ENCODE data around the gene MACROD1. TPM values are rescaled to one million over a fixed set of nuclear protein-coding genes. Genes with fewer than 3 reads are reported as not detected.

The MACROD1 gene
- total and polyA plus RNA-seq, 2 donors (not counting 3 experiments of a cell fraction or from before 2014, with no cell fraction given) = 11.0 to 16.2 TPM

DNA sequence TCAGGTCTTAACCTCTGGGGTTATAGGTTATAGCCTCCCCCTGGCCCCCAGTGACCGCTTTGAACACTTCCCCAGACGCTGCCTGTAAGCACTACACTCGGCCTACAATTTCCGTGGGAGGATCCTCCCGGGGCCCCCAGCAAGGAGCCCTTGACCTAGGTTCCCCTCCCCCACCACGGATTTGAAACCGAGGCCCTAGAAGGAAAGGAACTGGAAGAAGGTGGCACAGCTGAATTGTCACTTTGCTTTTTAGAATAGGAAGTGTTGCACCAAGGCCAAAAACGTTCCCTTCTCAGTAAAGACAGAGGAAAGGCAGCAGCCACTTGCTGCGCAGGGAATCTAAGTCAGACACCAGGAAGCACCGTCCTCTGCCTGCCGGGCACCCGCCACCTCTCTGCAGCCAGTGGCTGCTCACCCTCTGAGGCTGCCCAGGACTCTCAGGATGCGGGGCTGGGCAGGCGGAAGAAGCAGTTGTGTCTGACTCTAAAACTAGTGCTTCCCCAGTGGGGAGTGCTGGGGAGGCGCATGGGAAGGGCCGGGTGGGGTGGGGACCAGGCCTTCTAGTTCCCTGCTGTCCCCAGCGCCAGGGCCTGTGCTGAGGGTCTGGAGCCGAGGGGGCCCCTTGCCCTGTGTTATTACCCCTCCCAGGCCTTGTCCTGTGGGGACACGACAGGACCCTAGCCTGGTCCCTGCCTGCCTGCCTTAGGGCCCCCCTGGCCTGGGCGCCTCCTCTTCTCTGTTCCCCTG is 138.1 kb downstream of the MACROD1 start:
- no peak for FAIRE-seq
- no peaks in the 10 kb centered on the region for H3K9me3 ChIP-seq (replicated peaks; ENCODE audit: control insufficient read depth, insufficient read depth, low read length)
- H3K36me3 ChIP-seq (ENCODE audit: control insufficient read depth in 2 of 2, extremely low read depth in 1 of 2, insufficient read depth in 2 of 2, low read length in 2 of 2) = no peaks in the 10 kb centered on the region
- dilution Hi-C loops (cut with MboI; ENCODE audit: extremely low pct_ligation_motif_present, low sequenced_read_pairs) = no loop called here
- H3K4me1 ChIP-seq (ENCODE audit: control insufficient read depth, extremely low read depth, insufficient read depth, low read length) = no peaks in the 10 kb centered on the region
- CTCF ChIA-PET = interaction anchor here (1.0 to 1.2 kb wide), 2 partner anchors 20 to 27 kb away, joined by 3 to 4 read pairs; no protein-coding TSS in a partner anchor
- TF ChIP-seq, protein P1, sequence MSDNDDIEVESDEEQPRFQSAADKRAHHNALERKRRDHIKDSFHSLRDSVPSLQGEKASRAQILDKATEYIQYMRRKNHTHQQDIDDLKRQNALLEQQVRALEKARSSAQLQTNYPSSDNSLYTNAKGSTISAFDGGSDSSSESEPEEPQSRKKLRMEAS (IDR thresholded peaks at IDR 0.05; ENCODE audit: insufficient read depth, insufficient read length) = no peak
- TF ChIP-seq, protein P2, sequence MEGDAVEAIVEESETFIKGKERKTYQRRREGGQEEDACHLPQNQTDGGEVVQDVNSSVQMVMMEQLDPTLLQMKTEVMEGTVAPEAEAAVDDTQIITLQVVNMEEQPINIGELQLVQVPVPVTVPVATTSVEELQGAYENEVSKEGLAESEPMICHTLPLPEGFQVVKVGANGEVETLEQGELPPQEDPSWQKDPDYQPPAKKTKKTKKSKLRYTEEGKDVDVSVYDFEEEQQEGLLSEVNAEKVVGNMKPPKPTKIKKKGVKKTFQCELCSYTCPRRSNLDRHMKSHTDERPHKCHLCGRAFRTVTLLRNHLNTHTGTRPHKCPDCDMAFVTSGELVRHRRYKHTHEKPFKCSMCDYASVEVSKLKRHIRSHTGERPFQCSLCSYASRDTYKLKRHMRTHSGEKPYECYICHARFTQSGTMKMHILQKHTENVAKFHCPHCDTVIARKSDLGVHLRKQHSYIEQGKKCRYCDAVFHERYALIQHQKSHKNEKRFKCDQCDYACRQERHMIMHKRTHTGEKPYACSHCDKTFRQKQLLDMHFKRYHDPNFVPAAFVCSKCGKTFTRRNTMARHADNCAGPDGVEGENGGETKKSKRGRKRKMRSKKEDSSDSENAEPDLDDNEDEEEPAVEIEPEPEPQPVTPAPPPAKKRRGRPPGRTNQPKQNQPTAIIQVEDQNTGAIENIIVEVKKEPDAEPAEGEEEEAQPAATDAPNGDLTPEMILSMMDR (IDR thresholded peaks at IDR 0.05; ENCODE audit: extremely low read depth in 1 of 2, insufficient read depth in 1 of 2, low read depth in 1 of 2, low read length in 2 of 2) = no peak
- TF ChIP-seq POLR2AphosphoS5 (IDR thresholded peaks at IDR 0.05; ENCODE audit: insufficient read depth, low read depth, low read length) (no peak), JUN (IDR thresholded peaks at IDR 0.05; ENCODE audit: borderline replicate concordance, insufficient read depth, insufficient read length, low read depth) (no peak), MYC (IDR thresholded peaks at IDR 0.05; ENCODE audit: low read depth, low read length) (no peak), FOS (IDR thresholded peaks at IDR 0.05; ENCODE audit: borderline replicate concordance, insufficient read depth, low read length) (no peak), POLR2A (IDR thresholded peaks at IDR 0.05; ENCODE audit: low read depth, low read length) (no peak), EZH2 (IDR thresholded peaks at IDR 0.05; ENCODE audit: borderline replicate concordance, low read depth, low read length, severe bottlenecking) (no peak), GATA2 (IDR thresholded peaks at IDR 0.05; ENCODE audit: insufficient read depth, insufficient read length, low read depth, low read length) (no peak)
- no peaks in the 10 kb centered on the region for H4K20me1 ChIP-seq (replicated peaks; ENCODE audit: control insufficient read depth, extremely low read depth, insufficient read depth, low read length)
- no peak for DNase-seq (ENCODE audit: low read depth, low spot score)
- no peak overlapping the region for H3K4me3 ChIP-seq (replicated peaks in 1 of 3; ENCODE audit: insufficient read depth in 1 of 3, low read depth in 1 of 3, low read length in 3 of 3)
- no peak overlapping the region for H3K9ac ChIP-seq (replicated peaks; ENCODE audit: extremely low read depth, insufficient read depth, low read length)
- no peak overlapping the region for H3K27ac ChIP-seq (ENCODE audit: insufficient read depth, low read depth, low read length)
- no peak overlapping the region for H2AFZ ChIP-seq (ENCODE audit: low read depth, low read length)
- no peak overlapping the region for H3K4me2 ChIP-seq (ENCODE audit: insufficient read depth, low read length)
- H3K79me2 ChIP-seq (ENCODE audit: control insufficient read depth, insufficient read depth, low read length) = no peaks in the 10 kb centered on the region
- intact Hi-C loops (cut with micrococcal nuclease) = no loop called here
- peaks cover 0 to 1% of the 10 kb centered on the region in 2 experiments for H3K27me3 ChIP-seq (ENCODE audit: control insufficient read depth in 2 of 2, insufficient read depth in 2 of 2, low read length in 2 of 2)
- H3K9me1 ChIP-seq (replicated peaks; ENCODE audit: control insufficient read depth, extremely low read depth, insufficient read depth, low read length) = no peaks in the 10 kb centered on the region
- POLR2A ChIA-PET = no interaction called here
- BruUV-seq (replicated peaks) = no TSS peak

Measured in endothelial cell of umbilical vein (primary cell).